Effector memory CD4-positive, alpha-beta T cell (primary cell): Measurements from ENCODE around the gene NFIC.
"Not testable (repeated sequence)": the region's sequence is repeated elsewhere in the genome, so short reads cannot be mapped to it uniquely, and the experiment has no call there.

Source experiments
- DNase-seq, 3 donors: peaks; one replicate each; pipeline ENCODE4 v3.0.0-alpha.2; 2020
- H3K27ac ChIP-seq: 2 replicates; pipeline ENCODE4 v1.7.0; 2013; ENCODE audit warnings: mild to moderate bottlenecking, low read length, moderate library complexity; ENCODE audit not compliant: insufficient read depth, poor library complexity, severe bottlenecking
- H3K27me3 ChIP-seq: replicated peaks from 2 replicates; pipeline ENCODE4 v1.7.0; 2013; ENCODE audit warnings: mild to moderate bottlenecking, low read length; ENCODE audit not compliant: insufficient read depth, control insufficient read depth, poor library complexity, severe bottlenecking
- H3K36me3 ChIP-seq: 2 replicates; pipeline ENCODE4 v1.7.0; 2013; ENCODE audit warnings: mild to moderate bottlenecking, low read length, moderate library complexity; ENCODE audit not compliant: control insufficient read depth, insufficient read depth
- H3K4me1 ChIP-seq: 2 replicates; pipeline ENCODE4 v1.7.0; 2013; ENCODE audit warnings: low read length, mild to moderate bottlenecking; ENCODE audit not compliant: control insufficient read depth, insufficient read depth, poor library complexity, severe bottlenecking
- H3K4me3 ChIP-seq: 2 replicates; pipeline ENCODE4 v1.7.0; 2013; ENCODE audit warnings: low read length, low read depth, mild to moderate bottlenecking; ENCODE audit not compliant: insufficient read depth, poor library complexity, severe bottlenecking
- H3K9me3 ChIP-seq: 2 replicates; pipeline ENCODE4 v1.7.0; 2013; ENCODE audit warnings: mild to moderate bottlenecking, low read length, moderate library complexity; ENCODE audit not compliant: control insufficient read depth

NFIC gene

DNA sequence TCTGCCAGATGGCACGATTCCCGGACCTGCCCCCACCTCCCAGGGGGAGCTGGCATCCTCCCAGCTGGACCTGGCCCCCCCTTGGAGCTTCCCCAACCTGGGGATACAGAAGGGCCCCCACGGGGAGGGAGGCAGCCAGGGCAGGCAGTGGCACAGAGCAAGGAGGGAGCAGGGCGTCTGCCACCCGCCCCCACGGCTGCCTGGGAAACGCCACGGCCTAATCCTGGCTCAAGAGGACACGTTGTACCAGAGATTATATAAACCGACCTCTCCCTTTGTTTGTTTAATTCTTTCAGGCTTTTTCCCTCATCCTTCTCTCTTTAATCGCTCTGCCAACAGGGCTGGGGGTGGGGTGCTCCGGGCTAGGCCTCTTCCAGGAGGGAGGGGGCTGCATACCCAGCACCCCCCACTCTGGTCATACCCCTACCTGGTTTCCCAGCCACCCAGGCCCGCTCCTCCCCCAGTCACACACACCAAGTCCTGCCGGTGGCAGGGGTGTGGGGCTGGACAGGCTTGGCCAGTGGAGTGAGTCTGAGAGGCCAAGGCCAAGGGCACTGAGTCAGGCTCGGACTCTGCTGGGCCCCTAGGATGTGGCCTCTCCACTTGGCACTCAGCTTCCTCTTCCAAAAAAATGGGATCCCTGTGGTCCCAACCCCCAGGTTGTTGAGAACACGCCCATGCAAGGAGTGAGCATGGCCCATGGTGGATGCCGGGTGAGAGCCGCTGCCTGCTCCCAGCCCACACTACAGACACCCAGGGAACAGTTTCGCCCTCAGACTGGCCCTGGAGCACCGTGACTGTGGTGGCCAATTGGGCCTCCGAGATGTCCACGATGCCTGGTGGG is 29.5 kb upstream of the NFIC start:
- no peak for DNase-seq
- Histone ChIP-seq H3K27me3 (no peaks in the 10 kb centered on the region), H3K4me3 (no peak overlapping the region), H3K9me3 (no peaks in the 10 kb centered on the region), H3K36me3 (no peaks in the 10 kb centered on the region), H3K27ac (no peak overlapping the region), H3K4me1 (peaks cover 6% of the 10 kb centered on the region)

DNA sequence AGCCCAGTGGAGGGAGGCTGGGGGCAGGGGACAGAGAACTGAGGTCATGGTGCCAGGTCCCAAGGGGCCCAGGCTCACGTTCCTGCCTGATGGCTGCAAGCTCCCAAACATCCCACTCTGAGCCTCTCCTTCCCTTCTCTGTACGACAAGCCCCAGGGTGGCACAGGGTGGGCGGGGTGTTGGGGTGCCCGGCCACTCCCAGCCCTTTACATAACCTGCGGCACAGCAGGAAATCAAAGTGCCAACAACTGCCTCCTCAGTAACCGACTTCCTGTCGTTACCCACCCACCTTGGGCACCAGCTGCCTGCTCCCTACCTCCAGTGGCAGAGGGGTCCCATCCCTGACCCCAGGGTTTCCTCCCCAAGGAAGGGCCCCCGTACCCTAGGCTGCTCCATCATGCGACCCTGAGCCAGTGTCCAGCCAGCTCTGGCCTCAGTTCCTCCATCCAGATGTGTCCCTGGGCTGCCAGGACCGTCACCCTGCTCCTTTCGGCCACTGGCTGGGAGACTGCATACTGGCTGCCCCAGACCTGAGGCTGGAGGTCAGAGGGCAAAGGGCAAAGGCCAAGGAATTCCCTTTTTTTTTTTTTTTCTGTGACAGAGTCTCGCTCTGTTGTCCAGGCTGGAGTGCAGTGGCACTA is 27.7 kb upstream of the NFIC start:
- peaks cover 6% of the 10 kb centered on the region for H3K4me1 ChIP-seq
- peak overlapping the region; percentile 39 for H3K4me3 ChIP-seq
- peak in 2 of 3 donors; percentile 32 to 43 for DNase-seq

GRCh38 chr19:3340340-3340739 is 26.0 kb upstream of the NFIC start:
- Histone ChIP-seq H3K4me1 (peaks cover 6% of the 10 kb centered on the region), H3K27me3 (no peaks in the 10 kb centered on the region), H3K4me3 (no peak overlapping the region), H3K27ac (no peak overlapping the region), H3K36me3 (no peaks in the 10 kb centered on the region), H3K9me3 (no peaks in the 10 kb centered on the region)
- DNase-seq, result no peak

More for the DNA sequence above, 27.7 kb upstream of the NFIC start:
- H3K36me3 ChIP-seq, result no peaks in the 10 kb centered on the region
- H3K27ac ChIP-seq, result peak overlapping the region; percentile 57
- H3K9me3 ChIP-seq, result no peaks in the 10 kb centered on the region
- no peaks in the 10 kb centered on the region for H3K27me3 ChIP-seq

- no peaks in the 10 kb centered on the region for H3K36me3 ChIP-seq
- peaks cover 6% of the 10 kb centered on the region for H3K4me1 ChIP-seq
- H3K4me3 ChIP-seq, result no peak overlapping the region
- no peak overlapping the region for H3K27ac ChIP-seq
- H3K27me3 ChIP-seq, result no peaks in the 10 kb centered on the region
- DNase-seq, result no peak
- H3K9me3 ChIP-seq, result no peaks in the 10 kb centered on the region
Measured at GRCh38 chr19:3342246-3342645, 24.1 kb upstream of the NFIC start.

- not testable (repeated sequence) for H3K9me3 ChIP-seq, H3K36me3 ChIP-seq, H3K27me3 ChIP-seq, DNase-seq, H3K4me3 ChIP-seq, H3K27ac ChIP-seq, H3K4me1 ChIP-seq
Measured at GRCh38 chr19:3342962-3343361, 23.4 kb upstream of the NFIC start.

DNA sequence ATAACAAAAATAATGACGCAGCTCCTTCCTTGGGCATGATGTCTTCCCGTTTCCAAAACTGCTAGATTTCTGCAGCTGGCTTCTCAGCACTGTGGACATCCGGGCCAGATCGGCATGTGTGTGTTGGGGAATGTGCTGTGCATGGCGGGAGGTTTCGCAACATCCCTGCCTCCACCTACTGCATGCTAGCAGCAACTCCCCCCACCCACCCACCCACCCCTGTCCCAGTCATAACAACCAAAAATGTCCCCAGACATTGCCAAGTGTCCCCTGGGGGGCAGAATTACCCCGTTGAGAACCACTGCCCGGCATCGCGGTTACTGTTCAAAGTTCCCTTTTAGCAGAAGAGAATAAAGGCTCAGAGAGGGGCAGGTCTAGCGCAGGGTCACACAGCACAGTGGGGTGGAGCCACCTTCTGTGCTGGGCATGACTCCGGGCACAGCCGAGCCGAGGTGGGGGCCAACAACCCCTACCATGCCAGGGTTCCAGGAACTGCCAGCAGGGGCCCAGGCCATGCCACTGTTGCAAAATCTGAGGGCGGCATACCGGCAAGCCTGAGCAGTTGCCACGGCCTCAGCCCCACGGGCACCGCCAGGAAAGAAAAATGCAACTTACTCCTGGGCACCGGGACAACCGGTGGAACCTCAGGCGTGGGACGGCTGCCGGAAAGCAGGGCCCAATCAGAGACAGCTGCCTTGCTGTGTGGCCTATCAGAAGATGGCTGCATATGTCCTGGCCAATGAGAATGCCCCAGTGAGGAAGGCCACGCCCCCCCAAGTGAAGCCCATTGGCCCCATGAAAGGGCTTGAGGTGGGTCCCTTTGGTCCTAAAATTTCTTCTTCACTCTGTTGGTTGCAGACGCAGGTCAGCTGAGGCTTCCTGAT is 22.5 kb upstream of the NFIC start:
- Histone ChIP-seq H3K27ac (no peak overlapping the region), H3K9me3 (no peaks in the 10 kb centered on the region), H3K27me3 (no peaks in the 10 kb centered on the region), H3K36me3 (no peaks in the 10 kb centered on the region), H3K4me1 (peaks cover under 1% of the 10 kb centered on the region), H3K4me3 (no peak overlapping the region)
- DNase-seq, result peak in 1 of 3 donors; percentile 42

DNA sequence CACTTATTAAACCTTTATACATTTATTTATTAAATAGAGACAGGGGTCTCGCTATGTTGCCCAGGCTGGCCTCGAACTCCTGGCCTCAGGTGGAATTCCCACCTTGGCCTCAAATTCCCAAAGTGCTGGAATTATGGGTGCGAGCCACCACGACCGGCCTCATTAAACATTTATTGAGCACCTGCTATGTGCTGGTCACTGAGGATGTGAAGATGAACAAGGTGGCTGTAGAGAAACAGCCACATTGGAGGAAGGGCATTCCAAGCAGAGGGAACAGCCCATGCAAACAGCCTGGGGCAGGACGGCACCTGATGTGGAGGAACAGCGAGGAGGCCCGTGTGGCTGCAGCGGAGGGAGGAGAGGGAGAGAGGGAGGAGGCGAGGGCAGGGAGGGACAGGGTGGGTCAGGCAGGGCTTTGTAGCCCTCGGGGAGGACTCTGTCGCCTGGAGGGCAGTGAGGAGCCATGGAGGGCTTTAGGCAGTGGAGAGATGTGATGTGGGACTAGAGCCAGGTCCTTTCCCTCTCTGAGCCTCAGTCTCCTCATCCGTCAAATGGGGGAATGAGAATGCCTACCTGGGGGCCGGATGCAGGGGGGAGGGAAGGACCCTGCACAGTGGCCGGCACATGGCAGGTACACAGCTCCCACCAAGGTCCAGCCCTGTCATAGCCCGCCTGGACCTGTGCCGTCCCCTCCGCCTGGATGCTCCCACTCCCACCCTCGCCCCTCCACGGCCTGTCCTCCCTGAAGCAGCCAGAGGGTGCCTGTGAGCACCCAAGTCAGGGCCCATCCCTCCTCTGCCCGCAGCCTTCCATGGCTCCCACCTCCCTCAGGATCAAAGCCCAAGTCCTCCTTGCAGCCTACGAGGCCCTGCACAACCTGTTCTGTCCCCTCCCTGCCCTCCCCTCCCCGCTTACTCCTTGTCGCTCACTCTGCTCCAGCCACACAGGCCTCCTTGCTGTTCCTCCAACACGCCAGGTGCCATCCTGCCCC is 21.5 kb upstream of the NFIC start:
- no peaks in the 10 kb centered on the region for H3K9me3 ChIP-seq
- no peaks in the 10 kb centered on the region for H3K4me1 ChIP-seq
- H3K27me3 ChIP-seq, result no peaks in the 10 kb centered on the region
- no peak overlapping the region for H3K27ac ChIP-seq
- H3K4me3 ChIP-seq, result no peak overlapping the region
- no peaks in the 10 kb centered on the region for H3K36me3 ChIP-seq
- no peak for DNase-seq

DNA sequence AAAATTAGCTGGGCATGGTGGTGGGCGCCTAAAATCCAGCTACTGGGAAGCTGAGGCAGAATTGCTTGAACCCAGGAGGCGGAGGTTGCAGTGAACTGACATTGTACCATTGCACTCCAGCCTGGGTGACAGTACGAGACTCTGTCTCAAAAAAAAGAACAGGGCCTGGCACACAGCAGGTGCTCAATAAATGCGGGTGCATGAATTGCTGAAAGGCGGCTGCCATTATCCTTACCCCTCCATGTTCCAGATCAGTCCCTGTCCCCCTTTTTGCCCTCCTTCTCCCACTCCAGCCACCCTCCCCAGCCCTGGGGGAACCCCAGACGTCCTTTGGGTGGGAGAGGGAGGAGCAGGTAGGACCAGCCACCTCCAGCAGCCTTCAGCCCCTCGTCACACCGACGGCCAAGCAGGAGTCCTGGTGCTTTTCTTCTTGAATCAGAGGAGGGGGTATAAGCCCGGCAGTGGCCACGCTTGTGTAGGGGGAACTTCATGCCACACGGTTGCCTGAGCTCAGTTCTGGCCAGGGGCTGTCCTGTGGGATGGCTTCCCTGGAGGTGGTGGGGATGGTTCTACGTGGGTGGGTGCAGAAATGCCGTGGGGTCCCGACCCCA is 20.4 kb upstream of the NFIC start:
- H3K4me1 ChIP-seq, result no peaks in the 10 kb centered on the region
- H3K9me3 ChIP-seq, result no peaks in the 10 kb centered on the region
- H3K27me3 ChIP-seq, result no peaks in the 10 kb centered on the region
- no peak overlapping the region for H3K4me3 ChIP-seq
- no peaks in the 10 kb centered on the region for H3K36me3 ChIP-seq
- DNase-seq, result no peak
- H3K27ac ChIP-seq, result no peak overlapping the region
